ENCODE results near the gene RCOR2.

GRCh38 chr11:63923319-63923718, 6.4 kb upstream of the RCOR2 start:
- no peak for TF ChIP-seq EZH2 (IDR thresholded peaks at IDR 0.05; ENCODE audit: low read length, missing control alignments)
- TF ChIP-seq, protein P1, sequence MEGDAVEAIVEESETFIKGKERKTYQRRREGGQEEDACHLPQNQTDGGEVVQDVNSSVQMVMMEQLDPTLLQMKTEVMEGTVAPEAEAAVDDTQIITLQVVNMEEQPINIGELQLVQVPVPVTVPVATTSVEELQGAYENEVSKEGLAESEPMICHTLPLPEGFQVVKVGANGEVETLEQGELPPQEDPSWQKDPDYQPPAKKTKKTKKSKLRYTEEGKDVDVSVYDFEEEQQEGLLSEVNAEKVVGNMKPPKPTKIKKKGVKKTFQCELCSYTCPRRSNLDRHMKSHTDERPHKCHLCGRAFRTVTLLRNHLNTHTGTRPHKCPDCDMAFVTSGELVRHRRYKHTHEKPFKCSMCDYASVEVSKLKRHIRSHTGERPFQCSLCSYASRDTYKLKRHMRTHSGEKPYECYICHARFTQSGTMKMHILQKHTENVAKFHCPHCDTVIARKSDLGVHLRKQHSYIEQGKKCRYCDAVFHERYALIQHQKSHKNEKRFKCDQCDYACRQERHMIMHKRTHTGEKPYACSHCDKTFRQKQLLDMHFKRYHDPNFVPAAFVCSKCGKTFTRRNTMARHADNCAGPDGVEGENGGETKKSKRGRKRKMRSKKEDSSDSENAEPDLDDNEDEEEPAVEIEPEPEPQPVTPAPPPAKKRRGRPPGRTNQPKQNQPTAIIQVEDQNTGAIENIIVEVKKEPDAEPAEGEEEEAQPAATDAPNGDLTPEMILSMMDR (conservative IDR thresholded peaks at IDR 0.05 in 1 of 2, IDR thresholded peaks at IDR 0.05 in 1 of 2; ENCODE audit: low read depth in 1 of 2, low read length in 2 of 2) = no peak
